ENCODE results near the gene NCOA5.

Gene NCOA5

GRCh38 chr20:46073443-46073842 lies 16.3 kb downstream of the NCOA5 start:
- WGBS (ENCODE audit: insufficient coverage): 100% methylated on average over 1 of the region's 3 CpGs
- no peak for DNase-seq
- Histone ChIP-seq H3K27me3 (replicated peaks in 2 of 5; ENCODE audit: control insufficient read depth in 4 of 5, insufficient read depth in 5 of 5, low read length in 4 of 5) (no peaks in the 10 kb centered on the region), H3K36me3 (ENCODE audit: control insufficient read depth in 4 of 4, insufficient read depth in 4 of 4, low read length in 3 of 4) (peaks cover 29 to 57% (median 47%) of the 10 kb centered on the region in 4 experiments), H3K4me1 (ENCODE audit: control extremely low read depth in 1 of 4, control insufficient read depth in 4 of 4, insufficient read depth in 4 of 4, low read length in 3 of 4) (no peaks in the 10 kb centered on the region), H3K4me3 (ENCODE audit: control insufficient read depth in 1 of 7, extremely low read depth in 1 of 7, insufficient read depth in 4 of 7, low read depth in 2 of 7, low read length in 6 of 7) (no peak overlapping the region), H3K9me3 (ENCODE audit: control extremely low read depth in 1 of 5, control insufficient read depth in 4 of 5, insufficient read depth in 2 of 5, low read depth in 1 of 5, low read length in 4 of 5) (no peaks in the 10 kb centered on the region), H3K27ac (ENCODE audit: insufficient read depth in 1 of 2, low read depth in 1 of 2, low read length in 2 of 2, poor library complexity in 1 of 2, severe bottlenecking in 2 of 2) (no peak overlapping the region)
- ChIA-PET CTCF (interaction anchor here (0.7 to 1.4 kb wide), 2 partner anchors 14 to 17 kb away, joined by 3 read pairs; no protein-coding TSS in a partner anchor), POLR2A (no interaction called here)

GRCh38 chr20:46073024-46073423 lies 16.7 kb downstream of the NCOA5 start:
- no peak overlapping the region for H3K27ac ChIP-seq (ENCODE audit: insufficient read depth in 1 of 2, low read depth in 1 of 2, low read length in 2 of 2, poor library complexity in 1 of 2, severe bottlenecking in 2 of 2)
- H3K36me3 ChIP-seq (ENCODE audit: control insufficient read depth in 4 of 4, insufficient read depth in 4 of 4, low read length in 3 of 4): peaks cover 25 to 57% (median 46%) of the 10 kb centered on the region in 4 experiments
- no peaks in the 10 kb centered on the region for H3K9me3 ChIP-seq (ENCODE audit: control extremely low read depth in 1 of 5, control insufficient read depth in 4 of 5, insufficient read depth in 2 of 5, low read depth in 1 of 5, low read length in 4 of 5)
- CTCF ChIA-PET: interaction anchor here (0.7 to 1.4 kb wide), 2 partner anchors 14 to 16 kb away, joined by 3 read pairs; no protein-coding TSS in a partner anchor
- WGBS (ENCODE audit: insufficient coverage): no CpG with 5 or more reads among the region's 4 CpGs
- no peak overlapping the region for H3K4me3 ChIP-seq (ENCODE audit: control insufficient read depth in 1 of 7, extremely low read depth in 1 of 7, insufficient read depth in 4 of 7, low read depth in 2 of 7, low read length in 6 of 7)
- POLR2A ChIA-PET: interaction anchor here (0.6 kb wide), 1 partner anchor 273 kb away, joined by 5 read pairs; no protein-coding TSS in a partner anchor
- no peaks in the 10 kb centered on the region for H3K27me3 ChIP-seq (replicated peaks in 2 of 5; ENCODE audit: control insufficient read depth in 4 of 5, insufficient read depth in 5 of 5, low read length in 4 of 5)
- no peaks in the 10 kb centered on the region for H3K4me1 ChIP-seq (ENCODE audit: control extremely low read depth in 1 of 4, control insufficient read depth in 4 of 4, insufficient read depth in 4 of 4, low read length in 3 of 4)
- no peak for DNase-seq

- Histone ChIP-seq H3K27ac (ENCODE audit: insufficient read depth in 1 of 2, low read depth in 1 of 2, low read length in 2 of 2, poor library complexity in 1 of 2, severe bottlenecking in 2 of 2) (no peak overlapping the region), H3K36me3 (ENCODE audit: control insufficient read depth in 4 of 4, insufficient read depth in 4 of 4, low read length in 3 of 4) (peaks cover 26 to 61% (median 45%) of the 10 kb centered on the region in 4 experiments), H3K4me3 (ENCODE audit: control insufficient read depth in 1 of 7, extremely low read depth in 1 of 7, insufficient read depth in 4 of 7, low read depth in 2 of 7, low read length in 6 of 7) (no peak overlapping the region), H3K4me1 (ENCODE audit: control extremely low read depth in 1 of 4, control insufficient read depth in 4 of 4, insufficient read depth in 4 of 4, low read length in 3 of 4) (no peaks in the 10 kb centered on the region), H3K9me3 (ENCODE audit: control extremely low read depth in 1 of 5, control insufficient read depth in 4 of 5, insufficient read depth in 2 of 5, low read depth in 1 of 5, low read length in 4 of 5) (no peaks in the 10 kb centered on the region), H3K27me3 (replicated peaks in 2 of 5; ENCODE audit: control insufficient read depth in 4 of 5, insufficient read depth in 5 of 5, low read length in 4 of 5) (no peaks in the 10 kb centered on the region)
- CTCF ChIA-PET: no interaction called here
- POLR2A ChIA-PET: no interaction called here
- 93% methylated on average over 3 of the region's 3 CpGs for WGBS (ENCODE audit: insufficient coverage)
- DNase-seq: no peak
These were observed 18.2 kb downstream of the NCOA5 start for GRCh38 chr20:46071573-46071972.

GRCh38 chr20:46070215-46070900 lies 19.4 kb downstream of the NCOA5 start:
- no peaks in the 10 kb centered on the region for H3K9me3 ChIP-seq (ENCODE audit: control extremely low read depth in 1 of 5, control insufficient read depth in 4 of 5, insufficient read depth in 2 of 5, low read depth in 1 of 5, low read length in 4 of 5)
- H3K27ac ChIP-seq (ENCODE audit: insufficient read depth in 1 of 2, low read depth in 1 of 2, low read length in 2 of 2, poor library complexity in 1 of 2, severe bottlenecking in 2 of 2): no peak overlapping the region
- no peaks in the 10 kb centered on the region for H3K4me1 ChIP-seq (ENCODE audit: control extremely low read depth in 1 of 4, control insufficient read depth in 4 of 4, insufficient read depth in 4 of 4, low read length in 3 of 4)
- CTCF ChIA-PET: interaction anchor here (2.6 kb wide), 1 partner anchor 12 kb away, joined by 7 read pairs; no protein-coding TSS in a partner anchor
- WGBS (ENCODE audit: insufficient coverage): over 99% methylated on average over 16 of the region's 20 CpGs
- DNase-seq: no peak
- H3K36me3 ChIP-seq (ENCODE audit: control insufficient read depth in 4 of 4, insufficient read depth in 4 of 4, low read length in 3 of 4): peaks cover 34 to 66% (median 49%) of the 10 kb centered on the region in 4 experiments
- POLR2A ChIA-PET: no interaction called here
- H3K4me3 ChIP-seq (ENCODE audit: control insufficient read depth in 1 of 7, extremely low read depth in 1 of 7, insufficient read depth in 4 of 7, low read depth in 2 of 7, low read length in 6 of 7): no peak overlapping the region
- no peaks in the 10 kb centered on the region for H3K27me3 ChIP-seq (replicated peaks in 2 of 5; ENCODE audit: control insufficient read depth in 4 of 5, insufficient read depth in 5 of 5, low read length in 4 of 5)

- Histone ChIP-seq H3K9me3 (ENCODE audit: control extremely low read depth in 1 of 5, control insufficient read depth in 4 of 5, insufficient read depth in 2 of 5, low read depth in 1 of 5, low read length in 4 of 5) (no peaks in the 10 kb centered on the region), H3K4me3 (ENCODE audit: control insufficient read depth in 1 of 7, extremely low read depth in 1 of 7, insufficient read depth in 4 of 7, low read depth in 2 of 7, low read length in 6 of 7) (no peak overlapping the region), H3K27ac (ENCODE audit: insufficient read depth in 1 of 2, low read depth in 1 of 2, low read length in 2 of 2, poor library complexity in 1 of 2, severe bottlenecking in 2 of 2) (no peak overlapping the region), H3K36me3 (ENCODE audit: control insufficient read depth in 4 of 4, insufficient read depth in 4 of 4, low read length in 3 of 4) (peaks cover 25 to 89% (median 75%) of the 10 kb centered on the region in 4 experiments), H3K4me1 (ENCODE audit: control extremely low read depth in 1 of 4, control insufficient read depth in 4 of 4, insufficient read depth in 4 of 4, low read length in 3 of 4) (peaks cover 4 to 18% (median 10%) of the 10 kb centered on the region in 4 experiments), H3K27me3 (replicated peaks in 2 of 5; ENCODE audit: control insufficient read depth in 4 of 5, insufficient read depth in 5 of 5, low read length in 4 of 5) (no peaks in the 10 kb centered on the region)
- no peak for DNase-seq
- CTCF ChIA-PET: interaction anchor here (0.8 to 2.5 kb wide), 3 partner anchors 15 to 82 kb away, joined by 3 to 8 read pairs (median 3); no protein-coding TSS in a partner anchor
- POLR2A ChIA-PET: no interaction called here
- WGBS (ENCODE audit: insufficient coverage): 100% methylated on average over 3 of the region's 3 CpGs
These were observed 24.1 kb downstream of the NCOA5 start for GRCh38 chr20:46065691-46066090.

- peaks cover 24 to 89% (median 71%) of the 10 kb centered on the region in 4 experiments for H3K36me3 ChIP-seq (ENCODE audit: control insufficient read depth in 4 of 4, insufficient read depth in 4 of 4, low read length in 3 of 4)
- no peak overlapping the region for H3K4me3 ChIP-seq (ENCODE audit: control insufficient read depth in 1 of 7, extremely low read depth in 1 of 7, insufficient read depth in 4 of 7, low read depth in 2 of 7, low read length in 6 of 7)
- CTCF ChIA-PET: interaction anchor here (1.6 kb wide), 1 partner anchor 79 kb away, joined by 3 read pairs; no protein-coding TSS in a partner anchor
These were observed 24.8 kb downstream of the NCOA5 start for GRCh38 chr20:46065006-46065405.

GRCh38 chr20:46063652-46064054 lies 26.1 kb downstream of the NCOA5 start:
- Histone ChIP-seq H3K4me1 (ENCODE audit: control extremely low read depth in 1 of 4, control insufficient read depth in 4 of 4, insufficient read depth in 4 of 4, low read length in 3 of 4) (peaks cover 12 to 38% (median 22%) of the 10 kb centered on the region in 4 experiments), H3K27ac (ENCODE audit: insufficient read depth in 1 of 2, low read depth in 1 of 2, low read length in 2 of 2, poor library complexity in 1 of 2, severe bottlenecking in 2 of 2) (no peak overlapping the region), H3K27me3 (replicated peaks in 2 of 5; ENCODE audit: control insufficient read depth in 4 of 5, insufficient read depth in 5 of 5, low read length in 4 of 5) (peaks cover 0 to 10% (median 0%) of the 10 kb centered on the region in 5 experiments), H3K9me3 (ENCODE audit: control extremely low read depth in 1 of 5, control insufficient read depth in 4 of 5, insufficient read depth in 2 of 5, low read depth in 1 of 5, low read length in 4 of 5) (no peaks in the 10 kb centered on the region), H3K36me3 (ENCODE audit: control insufficient read depth in 4 of 4, insufficient read depth in 4 of 4, low read length in 3 of 4) (peaks cover 17 to 78% (median 66%) of the 10 kb centered on the region in 4 experiments), H3K4me3 (ENCODE audit: control insufficient read depth in 1 of 7, extremely low read depth in 1 of 7, insufficient read depth in 4 of 7, low read depth in 2 of 7, low read length in 6 of 7) (no peak overlapping the region)
- POLR2A ChIA-PET: no interaction called here
- CTCF ChIA-PET: interaction anchor here (0.6 kb wide), 1 partner anchor 99 kb away, joined by 3 read pairs; no protein-coding TSS in a partner anchor
- 100% methylated on average over 1 of the region's 3 CpGs for WGBS (ENCODE audit: insufficient coverage)
- DNase-seq: no peak

More at GRCh38 chr20:46065006-46065405, 24.8 kb downstream of the NCOA5 start:
- Histone ChIP-seq H3K27me3 (replicated peaks in 2 of 5; ENCODE audit: control insufficient read depth in 4 of 5, insufficient read depth in 5 of 5, low read length in 4 of 5) (no peaks in the 10 kb centered on the region), H3K9me3 (ENCODE audit: control extremely low read depth in 1 of 5, control insufficient read depth in 4 of 5, insufficient read depth in 2 of 5, low read depth in 1 of 5, low read length in 4 of 5) (no peaks in the 10 kb centered on the region), H3K4me1 (ENCODE audit: control extremely low read depth in 1 of 4, control insufficient read depth in 4 of 4, insufficient read depth in 4 of 4, low read length in 3 of 4) (peaks cover 11 to 25% (median 16%) of the 10 kb centered on the region in 4 experiments), H3K27ac (ENCODE audit: insufficient read depth in 1 of 2, low read depth in 1 of 2, low read length in 2 of 2, poor library complexity in 1 of 2, severe bottlenecking in 2 of 2) (no peak overlapping the region)
- WGBS (ENCODE audit: insufficient coverage): 99% methylated on average over 9 of the region's 9 CpGs
- DNase-seq: no peak
- POLR2A ChIA-PET: no interaction called here

All from common myeloid progenitor, CD34-positive (primary cell).